ENCODE measurements around the gene NHEJ1.

Gene NHEJ1

GRCh38 chr2:219126555-219126954 is 34.1 kb downstream of the NHEJ1 start:
- Histone ChIP-seq H3K4me3 (ENCODE audit: low read length) (no peak overlapping the region), H3K9ac (ENCODE audit: low read depth, low read length) (no peak overlapping the region), H3K27me3 (ENCODE audit: control insufficient read depth, insufficient read depth, low read length) (no peaks in the 10 kb centered on the region), H3K9me3 (replicated peaks; ENCODE audit: low read length) (no peaks in the 10 kb centered on the region), H3K36me3 (ENCODE audit: insufficient read depth, low read length) (no peaks in the 10 kb centered on the region), H3K4me2 (ENCODE audit: low read length) (no peak overlapping the region), H3K4me1 (ENCODE audit: control insufficient read depth, insufficient read depth, low read length) (peaks cover 35% of the 10 kb centered on the region)

GRCh38 chr2:219125886-219126270 is 34.7 kb downstream of the NHEJ1 start:
- H3K4me1 ChIP-seq (ENCODE audit: control insufficient read depth, insufficient read depth, low read length) = peaks cover 35% of the 10 kb centered on the region
- peak overlapping the region; percentile 73 for H3K4me2 ChIP-seq (ENCODE audit: low read length)
- no peaks in the 10 kb centered on the region for H3K36me3 ChIP-seq (ENCODE audit: insufficient read depth, low read length)
- no peaks in the 10 kb centered on the region for H3K9me3 ChIP-seq (replicated peaks; ENCODE audit: low read length)
- H3K27me3 ChIP-seq (ENCODE audit: control insufficient read depth, insufficient read depth, low read length) = no peaks in the 10 kb centered on the region
- peak overlapping the region; percentile 58 for H3K9ac ChIP-seq (ENCODE audit: low read depth, low read length)
- H3K4me3 ChIP-seq (ENCODE audit: low read length) = peak overlapping the region; percentile 48

- Histone ChIP-seq H3K27me3 (ENCODE audit: control insufficient read depth, insufficient read depth, low read length) (no peaks in the 10 kb centered on the region), H3K4me2 (ENCODE audit: low read length) (peak overlapping the region; percentile 73), H3K36me3 (ENCODE audit: insufficient read depth, low read length) (no peaks in the 10 kb centered on the region), H3K4me3 (ENCODE audit: low read length) (peak overlapping the region; percentile 48), H3K9ac (ENCODE audit: low read depth, low read length) (peak overlapping the region; percentile 58), H3K4me1 (ENCODE audit: control insufficient read depth, insufficient read depth, low read length) (peaks cover 35% of the 10 kb centered on the region), H3K9me3 (replicated peaks; ENCODE audit: low read length) (no peaks in the 10 kb centered on the region)
Observed at GRCh38 chr2:219125225-219125885, 35.3 kb downstream of the NHEJ1 start.

- Histone ChIP-seq H3K4me2 (ENCODE audit: low read length) (peak overlapping the region; percentile 73), H3K27me3 (ENCODE audit: control insufficient read depth, insufficient read depth, low read length) (no peaks in the 10 kb centered on the region), H3K4me3 (ENCODE audit: low read length) (peak overlapping the region; percentile 21), H3K9me3 (replicated peaks; ENCODE audit: low read length) (no peaks in the 10 kb centered on the region), H3K4me1 (ENCODE audit: control insufficient read depth, insufficient read depth, low read length) (peaks cover 40% of the 10 kb centered on the region), H3K36me3 (ENCODE audit: insufficient read depth, low read length) (no peaks in the 10 kb centered on the region), H3K9ac (ENCODE audit: low read depth, low read length) (peak overlapping the region; percentile 36)
Observed at GRCh38 chr2:219124381-219125110, 36.1 kb downstream of the NHEJ1 start.

- Histone ChIP-seq H3K27me3 (ENCODE audit: control insufficient read depth, insufficient read depth, low read length) (no peaks in the 10 kb centered on the region), H3K4me2 (ENCODE audit: low read length) (no peak overlapping the region), H3K36me3 (ENCODE audit: insufficient read depth, low read length) (no peaks in the 10 kb centered on the region), H3K4me1 (ENCODE audit: control insufficient read depth, insufficient read depth, low read length) (peaks cover 40% of the 10 kb centered on the region), H3K9me3 (replicated peaks; ENCODE audit: low read length) (no peaks in the 10 kb centered on the region), H3K9ac (ENCODE audit: low read depth, low read length) (no peak overlapping the region), H3K4me3 (ENCODE audit: low read length) (no peak overlapping the region)
Observed at GRCh38 chr2:219123356-219124135, 37.1 kb downstream of the NHEJ1 start.

- H3K4me3 ChIP-seq (ENCODE audit: low read length) = no peak overlapping the region
Observed at GRCh38 chr2:219122202-219122980, 38.2 kb downstream of the NHEJ1 start.

GRCh38 chr2:219120082-219120481 is 40.5 kb downstream of the NHEJ1 start:
- Histone ChIP-seq H3K4me3 (ENCODE audit: low read length) (no peak overlapping the region), H3K27me3 (ENCODE audit: control insufficient read depth, insufficient read depth, low read length) (no peaks in the 10 kb centered on the region), H3K36me3 (ENCODE audit: insufficient read depth, low read length) (no peaks in the 10 kb centered on the region)

More at GRCh38 chr2:219122202-219122980, 38.2 kb downstream of the NHEJ1 start:
- no peaks in the 10 kb centered on the region for H3K27me3 ChIP-seq (ENCODE audit: control insufficient read depth, insufficient read depth, low read length)
- H3K9ac ChIP-seq (ENCODE audit: low read depth, low read length) = no peak overlapping the region
- H3K36me3 ChIP-seq (ENCODE audit: insufficient read depth, low read length) = no peaks in the 10 kb centered on the region
- H3K4me1 ChIP-seq (ENCODE audit: control insufficient read depth, insufficient read depth, low read length) = peaks cover 40% of the 10 kb centered on the region
- no peaks in the 10 kb centered on the region for H3K9me3 ChIP-seq (replicated peaks; ENCODE audit: low read length)
- H3K4me2 ChIP-seq (ENCODE audit: low read length) = no peak overlapping the region

GRCh38 chr2:219119422-219120043 is 41.1 kb downstream of the NHEJ1 start:
- Histone ChIP-seq H3K9ac (ENCODE audit: low read depth, low read length) (no peak overlapping the region), H3K4me2 (ENCODE audit: low read length) (no peak overlapping the region), H3K4me1 (ENCODE audit: control insufficient read depth, insufficient read depth, low read length) (peaks cover 17% of the 10 kb centered on the region), H3K9me3 (replicated peaks; ENCODE audit: low read length) (no peaks in the 10 kb centered on the region), H3K4me3 (ENCODE audit: low read length) (no peak overlapping the region), H3K36me3 (ENCODE audit: insufficient read depth, low read length) (no peaks in the 10 kb centered on the region), H3K27me3 (ENCODE audit: control insufficient read depth, insufficient read depth, low read length) (no peaks in the 10 kb centered on the region)

More at GRCh38 chr2:219120082-219120481, 40.5 kb downstream of the NHEJ1 start:
- H3K4me2 ChIP-seq (ENCODE audit: low read length) = no peak overlapping the region
- H3K9me3 ChIP-seq (replicated peaks; ENCODE audit: low read length) = no peaks in the 10 kb centered on the region
- peaks cover 23% of the 10 kb centered on the region for H3K4me1 ChIP-seq (ENCODE audit: control insufficient read depth, insufficient read depth, low read length)
- H3K9ac ChIP-seq (ENCODE audit: low read depth, low read length) = no peak overlapping the region

- Histone ChIP-seq H3K36me3 (ENCODE audit: insufficient read depth, low read length) (no peaks in the 10 kb centered on the region), H3K9ac (ENCODE audit: low read depth, low read length) (no peak overlapping the region), H3K4me1 (ENCODE audit: control insufficient read depth, insufficient read depth, low read length) (peaks cover 7% of the 10 kb centered on the region), H3K4me2 (ENCODE audit: low read length) (no peak overlapping the region), H3K9me3 (replicated peaks; ENCODE audit: low read length) (no peaks in the 10 kb centered on the region), H3K4me3 (ENCODE audit: low read length) (no peak overlapping the region), H3K27me3 (ENCODE audit: control insufficient read depth, insufficient read depth, low read length) (no peaks in the 10 kb centered on the region)
Observed at GRCh38 chr2:219118504-219118903, 42.1 kb downstream of the NHEJ1 start.

GRCh38 chr2:219116776-219117646 is 43.6 kb downstream of the NHEJ1 start:
- Histone ChIP-seq H3K36me3 (ENCODE audit: insufficient read depth, low read length) (no peaks in the 10 kb centered on the region), H3K9ac (ENCODE audit: low read depth, low read length) (no peak overlapping the region), H3K4me1 (ENCODE audit: control insufficient read depth, insufficient read depth, low read length) (peaks cover 5% of the 10 kb centered on the region), H3K9me3 (replicated peaks; ENCODE audit: low read length) (no peaks in the 10 kb centered on the region), H3K4me2 (ENCODE audit: low read length) (no peak overlapping the region), H3K27me3 (ENCODE audit: control insufficient read depth, insufficient read depth, low read length) (no peaks in the 10 kb centered on the region), H3K4me3 (ENCODE audit: low read length) (no peak overlapping the region)

Measured in skeletal muscle satellite cell (primary cell).